Glutamatergic neuron (in vitro differentiated cells): ENCODE results near the gene NSFL1C. TPM values are rescaled to one million over a fixed set of nuclear protein-coding genes. Genes with fewer than 3 reads are reported as not detected.
A peak's percentile ranks its signal among the peaks of the same experiment; 100 is the strongest.

Source experiments
- DNase-seq: peaks from one replicate; pipeline ENCODE4 v3.0.0; 2022
- H3K27ac Mint-ChIP-seq: one replicate; pipeline ENCODE4 v1.8.0; 2020; ENCODE audit warnings: mild to moderate bottlenecking, mixed read lengths, inconsistent platforms; ENCODE audit not compliant: unreplicated experiment
- H3K27me3 Mint-ChIP-seq: one replicate; pipeline ENCODE4 v1.8.0; 2020; ENCODE audit warnings: mild to moderate bottlenecking, moderate library complexity, mixed read lengths, inconsistent platforms; ENCODE audit not compliant: unreplicated experiment
- H3K36me3 Mint-ChIP-seq: one replicate; pipeline ENCODE4 v1.8.0; 2020; ENCODE audit warnings: mild to moderate bottlenecking, mixed read lengths, inconsistent platforms; ENCODE audit not compliant: unreplicated experiment
- H3K4me1 Mint-ChIP-seq: one replicate; pipeline ENCODE4 v1.8.0; 2020; ENCODE audit warnings: mild to moderate bottlenecking, low read depth, mixed read lengths, inconsistent platforms; ENCODE audit not compliant: unreplicated experiment
- H3K4me3 Mint-ChIP-seq: one replicate; pipeline ENCODE4 v1.8.0; 2020; ENCODE audit warnings: mild to moderate bottlenecking, mixed read lengths, inconsistent platforms; ENCODE audit not compliant: unreplicated experiment
- H3K9me3 Mint-ChIP-seq: one replicate; pipeline ENCODE4 v1.8.0; 2020; ENCODE audit warnings: mild to moderate bottlenecking, moderate library complexity, mixed read lengths, inconsistent platforms; ENCODE audit not compliant: unreplicated experiment
- total RNA-seq: library from RNA; stranded (reverse); fragmentation: NEBNext Ultra II Directional; extraction: Animal tissue kit (Norgen Biotek cat#: 25700); gene quantifications from one replicate; pipeline ENCODE4 v1.2.1, GENCODE V29; 2021; ENCODE audit not compliant: unreplicated experiment
- TF ChIP-seq, protein P1 (sequence below): fragments of 200-600 bp; sonication (generic); IDR thresholded peaks from one replicate; pipeline ENCODE4 v1.5.0; 2021; ENCODE audit not compliant: partially characterized antibody, unreplicated experiment

Gene NSFL1C
- total RNA-seq, 1 donor from 2014 or later: 71.4 TPM

- no peak for DNase-seq
- Mint-ChIP-seq H3K27ac (peak overlapping the region; percentile 59), H3K4me1 (peaks cover 5% of the 10 kb centered on the region)
Observed at GRCh38 chr20:1427457-1428054, 39.1 kb downstream of the NSFL1C start.

DNA sequence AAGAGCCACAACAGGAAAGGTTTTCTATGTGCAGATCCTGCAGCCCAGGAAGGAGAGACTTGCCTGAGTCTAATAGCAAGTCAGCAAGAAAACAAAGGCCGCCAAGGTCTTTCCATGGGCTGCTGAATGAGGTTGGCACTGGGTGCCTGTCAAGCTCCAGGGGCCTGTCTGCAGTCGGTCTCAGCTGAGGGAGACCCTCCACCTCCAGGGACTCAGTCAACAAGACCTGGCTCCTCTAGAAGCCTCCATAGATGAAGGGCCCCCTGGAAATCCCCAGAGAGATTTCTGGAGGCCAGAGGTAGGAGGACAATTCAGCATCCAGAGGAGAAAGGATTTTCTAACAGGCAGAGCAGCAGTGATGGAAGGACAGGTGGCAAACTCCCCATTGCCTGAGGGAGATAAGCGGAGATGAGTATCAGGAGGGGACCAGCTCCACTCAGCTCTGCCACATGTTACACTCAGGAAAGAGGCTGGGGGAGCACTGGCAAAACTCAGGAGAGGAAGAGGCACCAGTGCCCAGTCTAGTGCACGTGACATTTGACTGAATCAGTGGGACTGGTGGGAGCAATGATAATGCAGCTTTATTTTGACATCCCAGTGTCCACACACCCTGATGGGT, 40.3 kb downstream of the NSFL1C start:
- Mint-ChIP-seq H3K36me3 (peaks cover 7% of the 10 kb centered on the region), H3K27me3 (peaks cover 4% of the 10 kb centered on the region), H3K4me1 (peaks cover 5% of the 10 kb centered on the region), H3K27ac (no peak overlapping the region), H3K9me3 (no peaks in the 10 kb centered on the region), H3K4me3 (no peak overlapping the region)
- TF ChIP-seq, protein P1, sequence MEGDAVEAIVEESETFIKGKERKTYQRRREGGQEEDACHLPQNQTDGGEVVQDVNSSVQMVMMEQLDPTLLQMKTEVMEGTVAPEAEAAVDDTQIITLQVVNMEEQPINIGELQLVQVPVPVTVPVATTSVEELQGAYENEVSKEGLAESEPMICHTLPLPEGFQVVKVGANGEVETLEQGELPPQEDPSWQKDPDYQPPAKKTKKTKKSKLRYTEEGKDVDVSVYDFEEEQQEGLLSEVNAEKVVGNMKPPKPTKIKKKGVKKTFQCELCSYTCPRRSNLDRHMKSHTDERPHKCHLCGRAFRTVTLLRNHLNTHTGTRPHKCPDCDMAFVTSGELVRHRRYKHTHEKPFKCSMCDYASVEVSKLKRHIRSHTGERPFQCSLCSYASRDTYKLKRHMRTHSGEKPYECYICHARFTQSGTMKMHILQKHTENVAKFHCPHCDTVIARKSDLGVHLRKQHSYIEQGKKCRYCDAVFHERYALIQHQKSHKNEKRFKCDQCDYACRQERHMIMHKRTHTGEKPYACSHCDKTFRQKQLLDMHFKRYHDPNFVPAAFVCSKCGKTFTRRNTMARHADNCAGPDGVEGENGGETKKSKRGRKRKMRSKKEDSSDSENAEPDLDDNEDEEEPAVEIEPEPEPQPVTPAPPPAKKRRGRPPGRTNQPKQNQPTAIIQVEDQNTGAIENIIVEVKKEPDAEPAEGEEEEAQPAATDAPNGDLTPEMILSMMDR: no peak
- no peak for DNase-seq

More at GRCh38 chr20:1427457-1428054, 39.1 kb downstream of the NSFL1C start:
- no peaks in the 10 kb centered on the region for H3K9me3 Mint-ChIP-seq
- no peaks in the 10 kb centered on the region for H3K36me3 Mint-ChIP-seq
- no peak overlapping the region for H3K4me3 Mint-ChIP-seq
- peaks cover 4% of the 10 kb centered on the region for H3K27me3 Mint-ChIP-seq
- TF ChIP-seq, protein P1: no peak

- Mint-ChIP-seq H3K36me3 (peaks cover 7% of the 10 kb centered on the region), H3K4me1 (peaks cover 5% of the 10 kb centered on the region), H3K4me3 (no peak overlapping the region), H3K27me3 (peaks cover 4% of the 10 kb centered on the region), H3K27ac (no peak overlapping the region), H3K9me3 (no peaks in the 10 kb centered on the region)
- TF ChIP-seq, protein P1: no peak
- no peak for DNase-seq
Observed at GRCh38 chr20:1424336-1424735, 42.3 kb downstream of the NSFL1C start.

GRCh38 chr20:1423625-1424106, 43.0 kb downstream of the NSFL1C start:
- Mint-ChIP-seq H3K27me3 (peaks cover 4% of the 10 kb centered on the region), H3K9me3 (no peaks in the 10 kb centered on the region), H3K4me3 (no peak overlapping the region), H3K4me1 (peaks cover 5% of the 10 kb centered on the region), H3K36me3 (peaks cover 7% of the 10 kb centered on the region), H3K27ac (no peak overlapping the region)
- no peak for DNase-seq
- TF ChIP-seq, protein P1: no peak

DNA sequence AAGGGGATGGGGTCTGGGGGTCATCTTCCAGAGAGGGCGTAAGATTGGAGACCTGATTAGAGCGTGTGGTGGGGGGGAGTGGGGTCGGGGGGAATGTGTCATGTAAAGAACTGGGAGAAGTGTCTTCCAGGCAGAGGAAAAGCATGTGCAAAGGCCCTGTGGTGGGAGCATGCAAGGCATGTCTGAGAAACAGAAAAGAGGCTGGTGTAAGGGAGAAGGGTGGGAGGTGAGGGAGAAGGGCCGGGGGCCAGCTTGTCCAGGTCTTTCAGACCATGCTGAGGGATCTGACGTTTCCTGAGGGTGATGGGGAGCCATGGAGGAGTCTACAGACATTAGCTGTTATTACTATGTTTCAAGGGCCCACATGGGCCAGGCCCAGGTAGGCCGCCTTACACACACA, 43.4 kb downstream of the NSFL1C start:
- Mint-ChIP-seq H3K27ac (no peak overlapping the region), H3K9me3 (no peaks in the 10 kb centered on the region), H3K36me3 (peaks cover 7% of the 10 kb centered on the region), H3K4me3 (no peak overlapping the region), H3K4me1 (peaks cover 5% of the 10 kb centered on the region), H3K27me3 (peaks cover 4% of the 10 kb centered on the region)
- DNase-seq: no peak
- TF ChIP-seq, protein P1: no peak
